ENCODE results near the gene DGKG. TPM values are rescaled to one million over a fixed set of nuclear protein-coding genes. Genes with fewer than 3 reads are reported as not detected.

The DGKG gene
- total and polyA plus RNA-seq, 10 of the 15 experiments (the other 5 are each of a cell fraction or from before 2014, with no cell fraction given), result 0.39 to 6.2 (median 4.7) TPM

GRCh38 chr3:186374376-186374775, 12.3 kb upstream of the DGKG start:
- TF ChIP-seq E2F8 (IDR thresholded peaks at IDR 0.05; ENCODE audit: low read depth, partially characterized antibody), result no peak
- no peak for TF ChIP-seq PAX5 (IDR thresholded peaks at IDR 0.05; ENCODE audit: borderline replicate concordance, low read depth, low read length)
- no peak for TF ChIP-seq USF1 (IDR thresholded peaks at IDR 0.05; ENCODE audit: borderline replicate concordance, extremely low read length, insufficient read depth, low read depth, low read length)
- no peak for TF ChIP-seq HDGF (IDR thresholded peaks at IDR 0.05)
- TF ChIP-seq ZSCAN29 (IDR thresholded peaks at IDR 0.05), result no peak
- TF ChIP-seq NFXL1 (IDR thresholded peaks at IDR 0.05; ENCODE audit: borderline replicate concordance), result no peak
- no peak for TF ChIP-seq MLLT1 (IDR thresholded peaks at IDR 0.05)
- TF ChIP-seq IRF3 (IDR thresholded peaks at IDR 0.05), result no peak
- no peak for TF ChIP-seq EP300 (IDR thresholded peaks at IDR 0.05; ENCODE audit: borderline replicate concordance in 1 of 2, control insufficient read depth in 1 of 2, low read depth in 2 of 2, low read length in 2 of 2)
- TF ChIP-seq HDAC6 (IDR thresholded peaks at IDR 0.05; ENCODE audit: unreplicated experiment), result no peak
- TF ChIP-seq ZNF384 (IDR thresholded peaks at IDR 0.05; ENCODE audit: borderline replicate concordance, low read depth, low read length), result no peak
- no peak for TF ChIP-seq POLR2AphosphoS5 (IDR thresholded peaks at IDR 0.05; ENCODE audit: low read length)
- no peak for TF ChIP-seq ESRRA (IDR thresholded peaks at IDR 0.05; ENCODE audit: low read length)
- no peak for TF ChIP-seq HCFC1 (IDR thresholded peaks at IDR 0.05; ENCODE audit: low read length)
- TF ChIP-seq CBFB (IDR thresholded peaks at IDR 0.05; ENCODE audit: low read depth), result no peak
- no peak for TF ChIP-seq RELA (IDR thresholded peaks at IDR 0.05; ENCODE audit: borderline replicate concordance, partially characterized antibody)
- no peak for TF ChIP-seq IKZF1 (conservative IDR thresholded peaks at IDR 0.05)
- TF ChIP-seq CBX3 (IDR thresholded peaks at IDR 0.05; ENCODE audit: borderline replicate concordance, low read depth), result no peak
- no peak for ATAC-seq
- ChIA-PET POLR2A (no interaction called here), RAD21 (ENCODE audit: unreplicated experiment) (no interaction called here), CTCF (no interaction called here), SMC1A (ENCODE audit: uncharacterized antibody, unreplicated experiment) (no interaction called here)
- FAIRE-seq, result no peak
- Histone ChIP-seq H3K79me2 (ENCODE audit: control insufficient read depth, insufficient read depth, low read length) (no peaks in the 10 kb centered on the region), H3K4me1 (ENCODE audit: control insufficient read depth, insufficient read depth, low read length) (no peaks in the 10 kb centered on the region), H3K36me3 (ENCODE audit: control insufficient read depth in 2 of 2, insufficient read depth in 2 of 2, low read length in 1 of 2) (no peaks in the 10 kb centered on the region), H3K4me2 (ENCODE audit: control insufficient read depth, insufficient read depth) (no peak overlapping the region), H3K27ac (ENCODE audit: control insufficient read depth, insufficient read depth) (no peak overlapping the region), H2AFZ (ENCODE audit: control insufficient read depth, low read depth, low read length) (no peak overlapping the region), H4K20me1 (ENCODE audit: control insufficient read depth, insufficient read depth) (no peaks in the 10 kb centered on the region), H3K9ac (ENCODE audit: control insufficient read depth, insufficient read depth, low read length) (no peak overlapping the region), H3K4me3 (no peak overlapping the region), H3K9me3 (replicated peaks; ENCODE audit: control insufficient read depth, insufficient read depth, low read length) (no peaks in the 10 kb centered on the region; the same call in 2 of the 3 replicates), H3K27me3 (replicated peaks in 1 of 2; ENCODE audit: control insufficient read depth in 2 of 2, insufficient read depth in 2 of 2, low read length in 1 of 2) (no peaks in the 10 kb centered on the region; a peak in 1 of 4 replicates)
- 29% methylated on average over 4 of the region's 4 CpGs for whole genome bisulfite sequencing (ENCODE audit: insufficient coverage, insufficient replicate concordance, low lambda C conversion rate, missing lambda C conversion rate)
- DNase-seq (ENCODE audit: low read depth, low spot score), result no peak
- intact Hi-C loops (cut with micrococcal nuclease; ENCODE audit: unreplicated experiment), result no loop called here
- in situ Hi-C loops (cut with MboI), result no loop called here
- BruUV-seq (replicated peaks), result no TSS peak
